Fibroblast of lung (primary cell): ENCODE measurements around the gene AQP1. TPM values are rescaled to one million over a fixed set of nuclear protein-coding genes. Genes with fewer than 3 reads are reported as not detected.

ENCODE experiments used
- DNase-seq, 2 donors: peaks; one replicate each; pipeline versions ENCODE4 v3.0.0 to v3.0.0-alpha.2; 2010; ENCODE audit warnings: low read depth in 2 of 2
- H2AFZ ChIP-seq: 2 replicates; pipeline ENCODE4 v1.5.1; 2012; ENCODE audit warnings: low read length, control low read depth, inconsistent platforms
- H3K27ac ChIP-seq: 2 replicates; pipeline ENCODE4 v1.5.1; 2011; ENCODE audit warnings: low read length, control low read depth; ENCODE audit not compliant: insufficient read depth
- H3K27me3 ChIP-seq: 2 replicates; pipeline ENCODE4 v1.5.1; 2011; ENCODE audit warnings: mild to moderate bottlenecking, low read length; ENCODE audit not compliant: control insufficient read depth, insufficient read depth
- H3K36me3 ChIP-seq: 2 replicates; pipeline ENCODE4 v1.5.1; 2011; ENCODE audit warnings: low read length; ENCODE audit not compliant: control insufficient read depth, insufficient read depth
- H3K4me1 ChIP-seq: 2 replicates; pipeline ENCODE4 v1.5.1; 2011; ENCODE audit warnings: low read length; ENCODE audit not compliant: control insufficient read depth, insufficient read depth; ENCODE audit errors: extremely low read depth
- H3K4me2 ChIP-seq: 2 replicates; pipeline ENCODE4 v1.5.1; 2011; ENCODE audit warnings: low read length, control low read depth; ENCODE audit not compliant: insufficient read depth; ENCODE audit errors: extremely low read depth
- H3K4me3 ChIP-seq, 4 experiments: fragments of 200-600 bp in 1 of 4; sonication (generic) in 1 of 4; replicated peaks in 1 of 4; 2 replicates each; pipeline ENCODE4 v1.5.1; 2011 to 2016; ENCODE audit warnings: low read length in 4 of 4, low read depth in 3 of 4, mild to moderate bottlenecking in 3 of 4, control low read depth in 2 of 4, inconsistent platforms in 1 of 4, mixed read lengths in 1 of 4; ENCODE audit not compliant: insufficient read depth in 1 of 4; ENCODE audit errors: control extremely low read depth in 1 of 4
- H3K79me2 ChIP-seq: 2 replicates; pipeline ENCODE4 v1.5.1; 2012; ENCODE audit warnings: mild to moderate bottlenecking, low read length, inconsistent platforms; ENCODE audit not compliant: control insufficient read depth, insufficient read depth
- H3K9ac ChIP-seq: 2 replicates; pipeline ENCODE4 v1.5.1; 2011; ENCODE audit warnings: mild to moderate bottlenecking, low read length, control low read depth; ENCODE audit not compliant: insufficient read depth
- H3K9me3 ChIP-seq: 2 replicates; pipeline ENCODE4 v1.5.1; 2012; ENCODE audit warnings: low read depth, low read length; ENCODE audit not compliant: control insufficient read depth, insufficient read depth
- H4K20me1 ChIP-seq: 2 replicates; pipeline ENCODE4 v1.5.1; 2011; ENCODE audit warnings: low read length; ENCODE audit not compliant: control insufficient read depth, insufficient read depth; ENCODE audit errors: extremely low read depth
- CTCF ChIP-seq, 2 donors: IDR thresholded peaks in 1 of 2; conservative IDR thresholded peaks in 1 of 2; 1 replicate in 1 of 2; 2 replicates in 1 of 2; pipeline ENCODE4 v1.5.1; 2011 to 2012; ENCODE audit warnings: low read length in 2 of 2, control low read depth in 1 of 2, inconsistent platforms in 1 of 2, low read depth in 1 of 2, mild to moderate bottlenecking in 1 of 2
- EZH2 ChIP-seq: IDR thresholded peaks from 2 replicates; pipeline ENCODE4 v1.5.1; 2012; ENCODE audit warnings: low read length, control low read depth, mild to moderate bottlenecking; ENCODE audit errors: missing control alignments
- polyA plus RNA-seq, 2 donors: library from polyadenylated mRNA; depleted of rRNA in 1 of 2; stranded (reverse) in 1 of 2; unstranded in 1 of 2; fragments of >200 nt; gene quantifications; 2 replicates each; pipeline ENCODE4 v1.2.1, GENCODE V29; 2011 to 2012; ENCODE audit warnings: missing spikeins in 1 of 2
- total RNA-seq: library from RNA; depleted of rRNA; stranded (reverse); fragments of >200 nt; gene quantifications from 2 replicates; pipeline ENCODE4 v1.2.1, GENCODE V29; 2014

Gene AQP1
- total and polyA plus RNA-seq, 2 donors (not counting 1 experiment from before 2014, with no cell fraction given), result 13.0 to 44.6 TPM

- Histone ChIP-seq H4K20me1 (no peaks in the 10 kb centered on the region), H3K36me3 (no peaks in the 10 kb centered on the region), H3K9ac (no peak overlapping the region), H3K79me2 (no peaks in the 10 kb centered on the region), H3K4me2 (no peak overlapping the region), H3K27me3 (no peaks in the 10 kb centered on the region), H3K9me3 (no peaks in the 10 kb centered on the region), H3K4me3 (no peak overlapping the region), H3K27ac (no peak overlapping the region), H2AFZ (no peak overlapping the region), H3K4me1 (no peaks in the 10 kb centered on the region)
- DNase-seq, result no peak
- TF ChIP-seq CTCF (conservative IDR thresholded peaks at IDR 0.05 in 1 of 2, IDR thresholded peaks at IDR 0.05 in 1 of 2; ENCODE audit: low read depth in 1 of 2, low read length in 2 of 2) (no peak), EZH2 (no peak)
Observed at GRCh38 chr7:30880941-30881340, 30.7 kb upstream of the AQP1 start.

DNA sequence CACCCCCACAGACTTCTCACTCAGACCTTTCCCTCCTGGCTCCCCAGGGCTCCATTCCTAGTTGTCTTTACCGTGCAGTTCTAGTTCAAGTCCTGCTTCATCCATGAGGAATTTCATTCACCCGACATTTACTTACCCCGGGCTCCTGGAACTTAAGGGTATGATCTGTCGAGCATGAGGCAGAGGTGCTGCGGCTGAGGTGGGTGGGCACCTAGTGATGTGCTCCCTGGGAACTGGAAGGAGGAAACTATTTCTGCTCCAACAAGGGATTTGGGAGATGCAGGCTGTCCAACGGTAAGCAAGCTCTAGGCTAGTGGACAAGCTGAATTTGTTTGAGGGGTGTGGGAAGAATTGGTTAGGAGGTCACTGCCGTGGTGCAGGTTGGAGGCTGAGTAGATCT is 30.2 kb upstream of the AQP1 start:
- Histone ChIP-seq H3K36me3 (no peaks in the 10 kb centered on the region), H2AFZ (no peak overlapping the region), H3K79me2 (no peaks in the 10 kb centered on the region), H3K27me3 (no peaks in the 10 kb centered on the region), H3K4me3 (no peak overlapping the region), H3K27ac (no peak overlapping the region), H3K9me3 (no peaks in the 10 kb centered on the region), H4K20me1 (no peaks in the 10 kb centered on the region), H3K4me2 (no peak overlapping the region), H3K4me1 (peaks cover 3% of the 10 kb centered on the region), H3K9ac (no peak overlapping the region)
- no peak for DNase-seq
- TF ChIP-seq CTCF (conservative IDR thresholded peaks at IDR 0.05 in 1 of 2, IDR thresholded peaks at IDR 0.05 in 1 of 2; ENCODE audit: low read depth in 1 of 2, low read length in 2 of 2) (no peak), EZH2 (no peak)

DNA sequence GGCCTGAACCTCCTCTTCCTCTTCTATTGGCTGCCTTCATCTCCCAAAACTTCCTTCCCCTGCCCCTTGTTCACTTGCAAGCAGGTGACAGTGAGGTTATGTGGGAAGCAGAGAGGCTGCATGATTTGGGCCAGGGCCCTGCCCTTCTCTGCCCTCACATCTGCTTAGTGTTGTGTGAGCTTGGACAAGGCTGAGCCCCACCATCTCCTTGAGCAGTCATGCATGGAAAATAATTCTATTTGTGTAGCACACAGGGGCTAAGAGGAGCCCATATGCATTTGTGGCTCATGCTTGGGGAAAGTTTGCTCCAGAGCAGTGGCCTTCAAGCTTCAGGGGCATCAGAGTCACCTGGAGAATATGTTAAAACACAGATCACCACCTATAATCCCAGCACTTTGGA is 26.8 kb upstream of the AQP1 start:
- Histone ChIP-seq H3K4me3 (no peak overlapping the region), H3K27me3 (no peaks in the 10 kb centered on the region), H3K9me3 (no peaks in the 10 kb centered on the region), H3K4me2 (no peak overlapping the region), H3K79me2 (no peaks in the 10 kb centered on the region), H2AFZ (no peak overlapping the region), H4K20me1 (no peaks in the 10 kb centered on the region), H3K27ac (no peak overlapping the region), H3K9ac (no peak overlapping the region), H3K36me3 (no peaks in the 10 kb centered on the region), H3K4me1 (peaks cover 12% of the 10 kb centered on the region)
- DNase-seq, result no peak
- TF ChIP-seq EZH2 (no peak), CTCF (conservative IDR thresholded peaks at IDR 0.05 in 1 of 2, IDR thresholded peaks at IDR 0.05 in 1 of 2; ENCODE audit: low read depth in 1 of 2, low read length in 2 of 2) (no peak)
